ENCODE measurements around the gene MNAT1. TPM values are rescaled to one million over a fixed set of nuclear protein-coding genes. Genes with fewer than 3 reads are reported as not detected.

The MNAT1 gene
- total RNA-seq, 1 experiment from 2014 or later, result 14.0 TPM

Small RNA genes lying within 50 kb of the gene (small RNA-seq; reads per million reads assigned to genes)
- gene RNU6-398P, result not detected

Other genes with a start within 250 kb of the MNAT1 start
- not detected in 2 replicates for gene C14orf39, start 248.7 kb upstream of the MNAT1 start, total RNA-seq (2014; rRNA removed; shearing (Covaris generic))
- not detected in 2 replicates for gene SIX6, start 225.6 kb upstream of the MNAT1 start, total RNA-seq (2014; rRNA removed; shearing (Covaris generic))
- 0.05 TPM in 1 of 2 replicates, not detected in the other for gene SIX1, start 85.3 kb upstream of the MNAT1 start, total RNA-seq (2014; rRNA removed; shearing (Covaris generic))
- gene SIX4, start 10.4 kb upstream of the MNAT1 start, total RNA-seq (2014; rRNA removed; shearing (Covaris generic)), result 7.5 and 8.1 TPM in 2 replicates
- 2.8 and 6.6 TPM in 2 replicates for gene TRMT5, start 246.3 kb downstream of the MNAT1 start, total RNA-seq (2014; rRNA removed; shearing (Covaris generic))
- 2.1 and 4.2 TPM in 2 replicates for gene SLC38A6, start 246.5 kb downstream of the MNAT1 start, total RNA-seq (2014; rRNA removed; shearing (Covaris generic))

Data from HT-29 (cell line).